HEK293T (cell line): Measurements from ENCODE around the gene ADSS1.

Source experiments
- ARNT ChIP-seq: fragments of 450-650 bp; IDR thresholded peaks from 2 replicates; pipeline ENCODE4 v1.6.1; 2017; ENCODE audit warnings: mild to moderate bottlenecking
- BHLHE40 ChIP-seq: fragments of 450-650 bp; IDR thresholded peaks from 2 replicates; pipeline ENCODE4 v1.6.1; 2016; ENCODE audit warnings: mild to moderate bottlenecking, moderate library complexity, borderline replicate concordance
- ELF4 ChIP-seq: fragments of 450-650 bp; IDR thresholded peaks from 2 replicates; pipeline ENCODE4 v1.6.1; 2017; ENCODE audit warnings: antibody characterized with exemption
- FOXA1 ChIP-seq: fragments of 450-650 bp; IDR thresholded peaks from 2 replicates; pipeline ENCODE4 v1.6.1; 2016; ENCODE audit warnings: mild to moderate bottlenecking
- FOXK2 ChIP-seq: fragments of 450-650 bp; IDR thresholded peaks from 2 replicates; pipeline ENCODE4 v1.6.1; 2016; ENCODE audit warnings: mild to moderate bottlenecking
- FOXM1 ChIP-seq: fragments of 450-650 bp; IDR thresholded peaks from 2 replicates; pipeline ENCODE4 v1.6.1; 2017; ENCODE audit warnings: mild to moderate bottlenecking, borderline replicate concordance
- L3MBTL2 ChIP-seq: fragments of 450-650 bp; conservative IDR thresholded peaks from 2 replicates; pipeline ENCODE4 v1.6.1; 2016; ENCODE audit warnings: mild to moderate bottlenecking
- LEF1 ChIP-seq: fragments of 450-650 bp; IDR thresholded peaks from 2 replicates; pipeline ENCODE4 v1.6.1; 2017; ENCODE audit warnings: mild to moderate bottlenecking, borderline replicate concordance
- PKNOX1 ChIP-seq: fragments of 450-650 bp; IDR thresholded peaks from 2 replicates; pipeline ENCODE4 v1.6.1; 2016
- SP1 ChIP-seq: fragments of 450-650 bp; IDR thresholded peaks from 2 replicates; pipeline ENCODE4 v1.6.1; 2017
- SUZ12 ChIP-seq: fragments of 450-650 bp; IDR thresholded peaks from 2 replicates; pipeline ENCODE4 v1.6.1; 2016; ENCODE audit warnings: mild to moderate bottlenecking
- TARDBP ChIP-seq: fragments of 450-650 bp; IDR thresholded peaks from 2 replicates; pipeline ENCODE4 v1.6.1; 2016

GRCh38 chr14:104788161-104788818 is 64.3 kb downstream of the ADSS1 start:
- no peak for TF ChIP-seq FOXM1
- TF ChIP-seq LEF1 = no peak
- no peak for TF ChIP-seq FOXK2
- TF ChIP-seq L3MBTL2 = no peak
- TF ChIP-seq FOXA1 = no peak
- TF ChIP-seq ELF4 = no peak
- TF ChIP-seq SP1 = no peak
- no peak for TF ChIP-seq SUZ12
- no peak for TF ChIP-seq BHLHE40
- no peak for TF ChIP-seq ARNT
- TF ChIP-seq PKNOX1 = no peak
- TF ChIP-seq TARDBP = no peak
